ENCODE data around the gene FKBP14.
"Not testable (repeated sequence)": the region's sequence is repeated elsewhere in the genome, so short reads cannot be mapped to it uniquely, and the experiment has no call there.

Gene FKBP14, protein sequence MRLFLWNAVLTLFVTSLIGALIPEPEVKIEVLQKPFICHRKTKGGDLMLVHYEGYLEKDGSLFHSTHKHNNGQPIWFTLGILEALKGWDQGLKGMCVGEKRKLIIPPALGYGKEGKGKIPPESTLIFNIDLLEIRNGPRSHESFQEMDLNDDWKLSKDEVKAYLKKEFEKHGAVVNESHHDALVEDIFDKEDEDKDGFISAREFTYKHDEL

DNA sequence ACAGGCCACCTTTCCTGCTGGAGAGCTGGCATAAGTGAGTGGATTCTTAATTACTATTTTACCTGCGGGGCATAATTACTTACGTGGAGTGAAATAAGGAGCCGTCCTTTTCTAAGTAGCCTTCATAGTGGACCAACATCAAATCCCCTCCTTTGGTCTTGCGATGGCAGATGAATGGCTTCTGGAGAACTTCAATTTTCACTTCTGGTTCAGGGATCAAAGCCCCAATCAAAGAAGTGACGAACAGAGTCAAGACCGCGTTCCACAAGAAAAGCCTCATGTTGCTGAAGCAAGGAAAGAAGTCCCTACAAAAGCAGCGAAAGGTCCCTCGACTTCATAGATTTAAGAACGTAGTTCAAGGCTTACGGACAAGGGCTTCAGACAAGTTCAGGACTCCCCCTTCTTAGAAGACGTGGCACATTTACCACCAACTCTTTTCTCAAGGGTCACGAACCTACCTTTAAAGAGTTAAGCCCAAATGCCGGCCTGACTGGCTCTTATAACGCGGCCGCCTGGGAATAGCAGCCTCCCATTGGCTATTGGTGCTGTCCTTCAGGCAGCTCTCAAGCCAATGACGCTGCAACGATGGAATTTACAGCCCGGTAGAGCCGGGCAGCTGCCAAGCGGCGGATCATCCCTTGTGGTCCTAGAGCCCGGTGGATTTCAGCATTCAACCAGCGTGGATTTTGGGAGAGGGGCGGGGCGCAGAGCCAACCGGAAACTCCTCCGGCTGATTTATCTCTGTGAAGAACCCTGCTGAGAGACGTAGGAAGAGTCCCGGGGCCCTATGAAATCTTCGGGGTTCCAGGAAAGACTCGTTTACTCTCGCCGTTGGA is at the start of gene FKBP14:
TSS of gene FKBP14 (minus strand) at position 474 of the 836 bp plus-strand sequence. CDS start at position 280, 194 bp downstream.
- peak; percentile 98 for DNase-seq

DNA sequence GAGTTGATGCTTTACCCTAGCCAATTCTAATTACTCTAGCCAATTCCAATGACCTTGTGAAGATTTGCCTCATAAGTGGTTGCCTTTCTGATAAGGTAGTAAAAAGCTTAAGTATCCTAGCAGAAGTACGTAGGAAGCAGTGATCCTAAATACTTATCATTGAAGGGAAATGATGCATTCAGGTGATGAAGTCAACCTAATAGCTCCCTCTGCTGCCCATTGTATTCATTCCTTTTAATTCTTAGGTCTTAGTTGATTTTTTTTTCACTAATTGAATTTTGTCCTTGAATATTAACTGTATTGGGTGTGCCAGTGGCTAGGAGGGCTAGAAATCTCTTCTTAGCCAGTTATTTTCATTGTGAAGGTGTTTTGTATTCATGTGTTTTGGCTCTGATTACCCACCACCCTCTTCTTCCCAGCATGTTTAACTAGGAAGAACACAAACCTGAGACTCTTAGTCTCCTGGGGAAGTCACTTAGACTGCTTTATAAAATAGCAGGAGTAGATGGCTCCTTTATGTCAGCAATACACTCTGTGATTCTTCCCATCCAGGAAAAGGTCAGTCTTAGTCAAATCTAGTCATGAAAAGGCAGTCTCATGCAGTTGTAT is 48.0 kb upstream of the FKBP14 start:
- DNase-seq: peak; percentile 86

DNA sequence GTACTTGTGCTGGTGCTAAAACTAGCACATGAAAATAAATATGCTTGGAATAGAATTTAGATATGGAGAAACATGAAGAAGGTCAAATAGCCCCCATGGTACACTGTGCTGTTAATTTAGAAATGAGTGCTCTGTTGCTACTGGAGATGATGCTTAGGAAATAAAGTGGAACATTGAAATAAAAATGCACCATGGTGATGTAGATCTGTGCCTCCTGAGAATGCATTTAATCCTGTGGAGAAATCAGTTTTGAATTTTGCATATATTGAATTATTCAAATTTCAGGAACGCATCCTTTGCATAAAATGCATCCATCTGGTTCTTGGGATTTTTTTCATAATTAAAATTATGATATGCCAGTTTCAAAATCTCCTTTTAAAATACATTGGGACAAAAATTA is 46.2 kb upstream of the FKBP14 start:
- no peak for DNase-seq

DNA sequence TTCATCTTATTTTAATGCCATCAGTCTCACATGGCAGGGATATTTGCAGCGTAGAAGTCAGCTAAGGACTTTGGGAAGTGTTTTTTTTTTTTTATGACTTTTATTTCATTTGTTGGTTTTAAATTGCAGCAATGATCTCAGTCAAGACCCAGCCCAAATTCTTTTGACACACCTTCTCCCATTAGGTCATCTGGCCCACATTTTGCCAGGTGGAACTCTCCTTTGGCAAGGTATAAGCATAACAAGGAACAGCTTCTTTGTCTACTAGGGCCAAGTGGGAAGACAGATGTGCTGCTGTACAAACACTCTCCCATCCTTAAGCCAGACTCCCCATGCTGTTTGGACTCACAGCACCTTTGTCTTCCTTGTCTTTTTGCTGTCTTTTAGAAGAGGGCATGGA is 43.5 kb upstream of the FKBP14 start:
- no peak for DNase-seq

DNA sequence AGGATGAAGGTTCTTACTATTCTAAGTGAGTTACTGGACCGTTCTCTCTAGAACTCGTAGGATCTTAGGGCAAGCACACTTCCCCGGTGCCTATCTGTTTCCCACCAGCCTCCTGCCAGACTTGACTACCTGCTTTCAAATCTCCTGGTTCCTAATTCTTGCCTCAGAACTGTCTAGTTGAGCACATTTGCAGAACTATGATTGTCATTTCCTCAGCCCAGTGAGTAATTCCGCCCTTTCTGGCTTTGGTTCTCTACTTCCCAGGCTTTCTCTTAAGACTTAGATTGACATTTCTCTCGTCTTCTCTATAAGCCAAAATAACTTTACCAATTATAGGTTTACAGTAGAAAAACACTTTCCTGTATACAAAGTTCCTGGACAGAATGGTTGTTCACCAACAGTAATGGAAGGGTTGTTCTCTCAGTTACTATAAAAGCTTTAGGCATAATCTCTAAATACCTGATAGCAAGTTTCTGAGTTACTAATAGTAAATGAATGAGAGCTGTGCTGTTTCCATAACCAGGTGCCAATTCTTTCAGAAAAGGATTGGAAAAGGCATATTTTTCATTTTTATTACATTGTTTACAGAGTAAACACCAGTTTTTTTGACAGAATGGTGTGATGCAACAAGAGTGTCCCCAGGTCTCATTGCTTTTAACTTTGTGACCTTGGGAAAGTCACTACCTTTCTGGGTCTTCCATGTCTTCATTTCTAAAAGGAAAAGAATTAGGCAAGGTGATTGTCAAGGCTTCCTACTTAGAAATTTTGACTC is 42.8 kb upstream of the FKBP14 start:
- DNase-seq: no peak

DNA sequence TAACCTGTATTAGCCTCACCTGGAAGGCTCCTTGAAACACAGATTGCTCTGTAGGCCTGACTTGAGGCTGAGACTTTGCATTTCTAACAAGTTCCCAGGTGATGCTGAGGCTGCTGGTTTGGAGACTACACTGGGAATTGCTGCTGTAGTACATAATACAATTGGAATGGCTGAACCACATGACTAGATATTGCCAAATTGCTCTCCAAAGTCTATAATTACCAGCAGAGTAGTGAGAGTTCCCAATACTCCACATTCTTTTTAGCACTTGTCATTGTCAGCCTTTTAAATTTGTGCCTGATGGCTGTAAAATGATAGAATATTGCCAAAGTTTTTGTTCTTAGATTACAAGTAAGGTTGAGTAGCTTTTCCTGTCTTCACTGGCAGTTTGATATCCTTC is 41.6 kb upstream of the FKBP14 start:
- no peak for DNase-seq

DNA sequence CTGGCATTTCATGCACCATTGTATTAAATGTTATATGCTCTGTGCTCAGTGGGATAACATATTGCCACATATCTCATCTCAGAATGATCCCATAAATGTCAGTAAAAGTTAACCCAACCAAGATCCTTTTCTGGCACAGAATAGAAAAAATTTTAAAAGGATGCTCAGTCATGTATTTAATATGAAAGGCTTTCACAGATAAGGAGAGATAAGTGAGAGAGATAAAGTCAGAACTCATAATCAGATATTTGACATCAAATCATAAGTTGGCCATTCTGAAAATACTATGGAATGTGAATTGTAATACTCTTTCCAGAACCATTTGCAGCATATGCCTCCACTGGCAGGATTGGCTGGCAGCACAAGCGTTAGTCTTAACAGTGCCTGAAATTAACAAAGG is 40.2 kb upstream of the FKBP14 start:
- DNase-seq: no peak

DNA sequence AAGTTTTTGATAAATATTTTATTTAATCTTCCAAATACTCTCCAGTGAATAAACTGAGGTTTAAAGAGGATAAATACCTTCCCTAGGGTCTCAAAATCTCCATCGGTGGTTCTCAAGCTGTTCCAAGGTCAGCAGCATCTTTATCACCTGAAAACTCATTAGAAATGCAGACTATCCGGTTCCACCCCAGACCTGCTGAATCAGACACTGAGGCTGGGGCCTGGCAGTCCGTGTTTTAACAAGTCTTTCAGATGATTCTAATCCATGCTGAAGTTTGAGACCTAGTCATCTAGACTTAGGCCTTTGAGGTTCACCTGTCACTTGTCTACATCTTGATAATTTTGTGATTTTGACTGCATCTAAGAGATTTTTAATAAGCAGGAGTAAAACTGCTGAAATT is 39.2 kb upstream of the FKBP14 start:
- DNase-seq: no peak

DNA sequence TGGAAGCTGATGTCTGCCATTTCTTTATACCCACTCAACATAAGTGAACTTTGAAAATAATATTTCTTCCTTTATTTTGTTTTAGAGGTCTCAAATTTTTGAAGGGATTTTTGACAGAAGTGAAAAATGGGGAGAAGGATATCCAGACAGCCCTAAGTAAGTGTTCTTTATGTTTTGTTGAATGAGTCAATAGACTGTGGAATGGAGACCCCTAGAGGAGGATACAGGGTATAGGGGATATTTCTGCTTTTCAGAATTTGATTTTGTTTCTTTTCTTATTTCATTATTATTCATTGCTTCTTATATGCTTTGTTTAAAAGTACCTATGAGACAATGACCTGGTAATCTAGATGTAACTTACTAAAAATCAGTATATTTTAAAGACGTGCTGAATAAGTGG is 36.1 kb upstream of the FKBP14 start:
- DNase-seq: peak; percentile 46

DNA sequence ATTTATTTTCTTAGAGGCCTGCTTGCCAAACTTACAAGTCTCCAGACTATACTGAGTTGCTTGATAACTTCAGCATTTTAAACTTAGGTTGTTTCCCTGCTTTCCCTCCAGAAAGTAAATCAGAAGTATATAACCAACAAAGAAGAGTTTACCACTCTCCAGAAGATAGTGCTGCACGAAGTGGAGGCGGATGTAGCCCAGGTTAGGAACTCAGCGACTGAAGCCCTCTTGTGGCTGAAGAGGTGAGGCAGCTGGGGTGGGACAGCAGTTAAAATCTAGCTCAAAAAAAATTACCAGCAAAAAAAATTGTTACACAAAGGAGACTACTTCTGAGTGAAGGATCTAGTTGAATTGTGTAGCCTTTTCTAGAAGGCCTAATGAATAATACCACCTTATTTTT is 35.3 kb upstream of the FKBP14 start:
- not testable (repeated sequence) for DNase-seq

DNA sequence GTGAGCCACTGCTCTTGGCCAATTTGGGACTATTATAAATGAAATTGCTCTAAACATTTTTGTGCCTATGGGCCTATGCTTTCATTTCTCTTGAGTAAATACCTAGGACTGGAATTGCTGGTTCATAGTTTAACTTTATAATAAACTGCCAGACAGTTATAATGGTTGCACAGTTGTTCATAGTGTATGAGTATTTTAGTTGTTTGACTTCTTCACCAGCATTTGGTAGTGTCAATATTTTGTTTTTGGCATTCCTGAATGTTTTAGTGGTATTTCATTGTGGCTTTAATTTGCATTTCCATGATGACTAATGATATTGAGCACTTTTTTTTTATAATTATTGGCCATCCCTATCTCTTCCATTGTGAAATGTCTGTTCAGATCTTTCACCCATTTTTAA is 31.2 kb upstream of the FKBP14 start:
- DNase-seq: no peak

DNA sequence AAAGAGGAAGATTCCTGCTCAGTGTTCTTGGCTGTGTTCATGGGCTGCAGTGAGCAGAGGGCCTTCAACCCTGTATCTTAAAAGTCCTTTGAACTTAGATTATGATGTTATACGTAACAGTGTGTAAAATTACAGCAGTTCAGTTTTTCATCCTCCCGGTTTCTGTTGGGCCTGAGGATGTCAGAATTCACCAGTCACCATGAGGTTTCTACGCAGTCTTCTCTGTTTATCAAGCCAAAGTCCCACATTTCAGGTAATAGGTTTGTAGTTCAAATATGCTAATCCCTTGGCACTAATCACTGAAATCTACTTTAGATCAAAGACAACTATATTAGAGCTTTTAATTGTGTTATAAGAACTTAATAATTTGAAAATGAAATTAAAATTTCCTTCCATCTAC is 26.6 kb upstream of the FKBP14 start:
- DNase-seq: no peak

DNA sequence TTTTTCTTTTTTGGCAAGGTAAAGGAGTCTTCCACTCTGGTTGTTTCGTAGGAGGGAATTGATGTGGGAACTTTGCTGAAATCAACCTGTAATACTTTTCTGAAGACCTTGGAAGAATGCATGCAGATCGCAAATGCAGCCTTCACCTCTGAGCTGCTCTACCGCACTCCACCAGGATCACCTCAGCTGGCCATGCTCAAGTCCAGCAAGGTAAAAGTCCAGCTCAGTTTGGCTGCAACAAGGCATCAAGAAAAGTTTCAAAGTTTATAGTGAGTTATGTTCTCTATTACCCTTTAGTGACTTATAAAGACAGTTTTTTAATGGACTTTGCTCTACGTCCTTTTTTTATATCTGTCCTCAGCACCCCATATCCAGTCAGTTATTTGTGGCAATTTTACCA is 22.7 kb upstream of the FKBP14 start:
- no peak for DNase-seq

DNA sequence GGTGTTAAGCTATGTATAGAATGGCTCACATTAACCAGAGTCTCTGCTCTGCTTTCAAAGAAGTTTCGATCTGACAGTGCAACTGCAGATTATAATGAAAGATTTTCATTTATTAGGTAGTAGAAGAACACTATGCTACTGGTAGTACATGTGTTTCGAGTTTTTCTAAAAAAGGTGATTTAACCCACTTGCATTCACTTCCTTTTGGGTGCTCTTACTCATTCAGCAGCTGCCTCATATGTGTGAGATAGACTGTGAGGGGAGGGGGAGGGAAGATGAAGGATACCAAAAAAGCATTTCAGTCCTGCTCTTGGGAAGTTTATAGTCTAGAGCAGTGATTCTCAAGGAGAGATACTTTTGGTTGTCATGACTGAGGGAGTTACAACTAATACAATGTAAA is 22.1 kb upstream of the FKBP14 start:
- DNase-seq: no peak

DNA sequence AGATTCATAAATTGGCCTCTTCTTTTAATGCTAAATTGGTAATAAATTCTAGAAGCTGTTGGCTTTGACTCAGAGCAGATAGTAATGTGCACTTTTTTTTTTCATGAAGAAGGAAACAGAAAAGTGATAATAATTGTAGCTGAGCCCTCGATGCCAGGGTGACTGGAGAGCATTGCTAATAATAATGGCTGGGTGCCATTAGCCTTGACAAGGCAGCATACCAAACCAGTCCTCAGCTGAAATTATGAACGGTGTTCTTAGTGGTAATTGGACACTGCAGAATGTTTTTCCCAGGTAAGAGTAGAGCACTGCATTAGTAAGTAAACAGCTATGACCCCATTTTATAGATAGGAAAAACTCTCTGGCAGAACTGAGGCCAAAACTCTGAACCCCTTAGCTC is 20.6 kb upstream of the FKBP14 start:
- no peak for DNase-seq

DNA sequence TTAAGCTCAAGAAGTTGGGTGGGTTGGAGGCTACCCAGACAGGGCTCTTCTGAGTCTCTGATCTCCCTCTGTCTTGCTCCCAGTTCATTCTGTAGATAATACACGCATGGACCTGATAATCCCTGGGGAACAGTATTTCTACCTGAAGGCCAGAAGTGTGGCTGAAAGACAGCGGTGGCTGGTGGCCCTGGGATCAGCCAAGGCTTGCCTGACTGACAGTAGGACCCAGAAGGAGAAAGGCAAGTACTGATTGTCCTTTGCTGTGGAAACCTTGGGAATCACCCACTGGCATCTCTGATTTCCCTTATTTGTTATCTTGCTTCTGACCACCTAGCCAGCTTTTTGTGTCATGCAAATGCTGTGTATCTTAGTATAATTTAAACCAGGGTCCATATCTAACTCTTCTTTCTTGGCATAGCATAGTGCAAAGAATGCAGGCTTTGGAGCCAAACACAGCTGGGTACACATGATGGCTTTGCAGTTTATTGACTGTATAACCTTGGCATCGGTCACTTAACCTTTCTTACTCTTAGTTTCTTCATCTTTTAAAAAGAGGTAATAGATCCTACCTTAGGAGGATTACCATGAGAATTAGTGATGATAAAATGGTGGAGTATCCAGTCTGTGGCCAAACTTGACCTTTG is 19.7 kb upstream of the FKBP14 start:
- no peak for DNase-seq

DNA sequence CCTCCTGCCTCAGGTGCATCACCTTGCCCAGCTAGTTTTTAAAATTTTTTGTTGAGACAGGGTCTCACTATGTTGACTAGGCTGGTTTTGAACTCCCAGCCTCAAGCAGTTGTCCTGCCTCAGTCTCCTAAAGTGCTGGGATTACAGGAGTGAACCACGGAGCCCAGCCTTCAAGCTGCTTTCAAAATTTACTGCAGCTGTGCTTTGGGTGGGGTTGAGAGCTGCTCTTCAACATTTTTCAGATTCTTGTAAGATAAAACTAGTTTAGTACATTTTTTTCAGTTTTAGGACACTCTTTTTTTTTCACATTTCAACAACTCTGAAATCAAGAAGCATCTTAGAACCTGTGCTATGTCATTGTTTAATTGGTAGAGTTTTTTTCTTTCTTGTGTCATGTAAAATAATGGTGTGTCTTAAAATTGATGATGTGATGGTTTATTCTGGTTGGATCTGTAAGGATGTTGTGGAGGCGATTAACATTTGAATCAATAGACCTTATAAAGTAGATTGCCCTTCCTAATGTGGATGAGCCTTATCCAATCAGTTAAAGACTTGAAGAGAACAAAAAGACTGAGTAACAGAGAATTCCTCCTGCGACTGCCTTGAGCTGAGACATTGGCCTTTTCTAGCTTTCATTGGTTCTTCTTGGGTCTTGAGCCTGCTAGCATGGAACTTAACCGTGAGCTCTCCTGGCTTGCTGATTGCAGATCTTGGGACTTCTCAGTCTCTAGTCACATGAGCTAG is 15.2 kb upstream of the FKBP14 start:
- DNase-seq: no peak

DNA sequence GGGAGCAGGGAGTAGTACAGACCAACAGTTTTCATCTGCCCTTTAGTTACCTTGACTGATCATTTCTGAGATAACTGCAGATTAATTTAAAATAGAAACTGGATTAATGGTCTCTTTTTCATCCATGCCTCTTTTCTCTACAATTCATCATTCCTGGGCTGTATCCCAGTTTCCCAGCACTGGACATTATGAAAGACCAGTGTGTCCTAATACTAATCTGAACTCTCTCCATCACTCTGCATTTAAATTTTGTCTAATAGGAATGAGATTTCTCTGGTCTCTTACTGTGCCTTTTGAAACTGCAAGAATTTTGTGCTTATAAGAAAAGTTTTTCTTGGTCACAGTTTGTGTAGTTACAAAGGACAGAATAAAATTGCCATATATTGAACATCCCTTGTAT is 14.4 kb upstream of the FKBP14 start:
- no peak for DNase-seq

DNA sequence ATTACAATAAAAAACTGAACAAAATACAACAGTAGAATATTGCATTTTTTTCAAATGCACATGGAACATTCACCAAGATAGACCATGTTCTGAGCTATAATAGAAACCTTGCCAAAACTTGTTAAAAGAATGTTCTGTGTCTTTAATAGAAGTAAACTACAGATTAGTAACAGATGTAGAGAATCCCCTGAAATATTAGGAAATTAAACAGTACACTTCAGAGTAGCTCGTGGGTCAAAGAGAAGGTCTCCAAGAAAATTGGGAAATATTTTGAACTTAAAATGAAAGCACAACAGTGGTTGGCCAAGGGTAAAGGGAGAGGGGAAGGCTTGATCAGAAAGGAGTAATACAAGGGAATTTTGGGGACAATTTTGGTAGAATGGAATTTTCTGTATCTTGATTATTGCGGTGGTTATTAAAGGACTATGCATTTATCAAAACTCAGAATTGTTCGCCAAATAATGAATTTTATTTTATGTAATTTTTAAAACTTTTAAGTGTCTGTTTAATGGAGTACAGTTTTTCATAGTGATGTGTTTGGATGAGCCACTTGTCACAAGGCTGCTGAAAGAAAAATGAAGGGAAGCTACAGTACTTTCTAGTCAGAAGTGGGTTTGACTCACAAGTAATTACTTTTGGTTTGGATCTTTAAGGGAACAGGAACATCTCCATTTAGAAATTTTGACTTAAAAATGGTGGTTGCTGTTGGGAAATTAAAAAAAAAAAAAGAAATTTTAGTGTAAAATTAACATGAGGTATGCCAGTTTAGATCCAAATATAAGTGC is 11.9 kb upstream of the FKBP14 start:
- DNase-seq: no peak

DNA sequence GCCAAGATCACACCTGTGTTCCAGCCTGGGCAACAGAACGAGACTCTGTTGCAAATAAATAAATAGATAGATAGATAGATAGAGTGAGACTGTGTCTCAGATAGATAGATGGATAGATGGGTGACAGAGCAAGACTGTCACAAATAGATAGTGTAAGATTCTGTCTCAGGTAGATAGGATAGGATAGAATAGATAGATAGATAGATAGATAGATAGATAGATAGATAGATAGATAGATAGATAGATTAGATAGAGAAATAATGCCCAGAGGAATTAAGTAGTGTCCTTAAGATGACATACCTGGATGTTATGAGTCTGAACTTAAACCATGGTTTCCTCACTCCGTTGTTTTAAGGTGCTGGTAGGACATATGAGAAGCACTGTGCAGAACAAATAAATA is 9.7 kb upstream of the FKBP14 start:
- DNase-seq: no peak

DNA sequence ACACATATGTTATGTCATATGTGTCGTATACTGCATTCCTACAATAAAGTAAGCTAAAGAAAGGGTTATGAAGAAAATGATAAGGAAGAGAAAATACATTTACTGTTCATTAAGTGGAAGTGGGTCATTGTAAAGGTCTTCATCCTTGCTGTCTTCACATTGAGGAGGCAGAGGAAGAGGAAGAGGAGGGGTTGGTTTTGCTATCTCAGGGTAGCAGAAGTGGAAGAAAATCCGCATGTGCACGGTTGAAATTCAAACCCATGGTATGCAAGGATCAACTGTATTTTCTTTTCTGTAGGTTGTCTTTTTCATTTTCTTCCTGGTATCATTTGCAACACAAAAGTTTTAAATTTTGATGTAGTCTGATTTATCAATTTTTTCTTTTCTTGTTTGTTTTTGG is 8.0 kb upstream of the FKBP14 start:
- no peak for DNase-seq
